Stimulated activated CD4-positive, alpha-beta T cell treated with anti-CD3 and anti-CD28 coated beads, Interleukin-12 subunit alpha, Interleukin-12 subunit beta, amount 100 ng/mL, for 4 hours (primary cell): ENCODE results near the gene CCDC134.

ENCODE experiments used
- DNase-seq: peaks from one replicate; pipeline ENCODE4 v3.0.0-alpha.2; 2020

Gene CCDC134

GRCh38 chr22:41800348-41801146 lies at the start of gene CCDC134:
Gene CCDC134, plus strand, starts transcription at chr22:41800679. Its CDS starts 8,212 bp downstream, at chr22:41808891.
- peak; percentile 89 for DNase-seq

DNA sequence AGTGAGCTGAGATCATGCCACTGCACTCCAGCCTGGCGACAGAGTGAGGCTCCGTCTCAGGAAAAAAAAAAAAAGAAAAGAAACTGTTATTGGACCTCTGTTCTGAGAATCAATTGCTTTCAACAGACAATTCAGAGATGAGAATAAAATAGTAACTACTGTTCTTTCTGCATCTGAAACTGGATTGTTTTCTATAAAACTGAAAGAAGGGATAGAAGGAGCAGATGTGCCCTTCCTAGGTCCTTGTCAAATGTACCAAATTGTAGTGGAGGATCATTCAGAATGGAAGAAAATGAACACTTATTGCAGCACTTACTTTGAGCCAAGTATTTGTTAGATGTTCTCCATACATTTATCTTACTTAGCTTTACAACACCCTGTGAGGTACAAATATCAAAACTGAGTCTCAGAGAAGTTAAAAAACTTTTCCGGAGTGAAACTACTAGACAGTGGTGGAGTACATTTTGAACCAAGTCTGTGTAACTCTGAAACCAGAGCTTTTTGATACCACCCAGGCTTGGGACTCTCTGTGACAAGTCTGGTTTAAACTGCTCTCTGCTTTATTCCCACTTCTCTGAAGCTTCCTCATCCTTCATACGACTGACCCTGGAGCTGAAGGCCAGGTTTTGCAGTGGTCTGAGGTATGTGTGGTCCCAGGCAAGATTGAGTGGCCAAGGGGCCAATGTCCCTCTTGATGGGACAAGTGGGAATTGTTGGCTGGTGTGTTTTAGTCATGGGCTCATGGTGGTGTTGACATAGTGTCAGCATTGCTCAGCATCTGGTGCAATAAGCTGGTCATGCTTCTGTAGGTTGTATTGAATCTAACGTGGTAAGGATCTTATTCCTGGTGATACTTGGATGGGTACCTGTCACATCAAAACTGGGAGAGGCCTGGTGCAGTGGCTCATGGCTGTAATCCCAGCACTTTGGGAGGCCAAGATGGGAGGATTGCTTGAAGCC lies 48.2 kb upstream of the CCDC134 start:
- DNase-seq = no peak

- no peak for DNase-seq
Measured at GRCh38 chr22:41753984-41754383, 46.5 kb upstream of the CCDC134 start.

DNA sequence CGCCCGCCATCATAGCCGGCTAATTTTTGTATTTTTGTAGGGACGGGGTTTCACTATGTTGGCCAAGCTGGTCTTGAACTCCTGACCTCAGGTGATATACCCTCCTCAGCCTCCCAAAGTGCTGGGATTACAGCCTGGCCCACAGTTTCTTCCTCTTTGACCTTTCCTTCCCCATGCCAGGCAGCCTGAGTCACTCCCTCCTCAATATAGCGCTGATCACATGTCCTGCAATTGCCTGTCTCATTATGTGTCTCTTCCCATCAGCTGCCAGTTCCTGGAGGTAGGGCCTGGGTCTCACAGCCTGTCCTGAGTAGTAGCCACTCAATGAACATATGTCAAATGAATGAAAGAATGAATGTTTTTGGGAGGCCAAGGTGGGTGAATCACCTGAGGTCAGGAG lies 43.0 kb upstream of the CCDC134 start:
- DNase-seq = no peak

DNA sequence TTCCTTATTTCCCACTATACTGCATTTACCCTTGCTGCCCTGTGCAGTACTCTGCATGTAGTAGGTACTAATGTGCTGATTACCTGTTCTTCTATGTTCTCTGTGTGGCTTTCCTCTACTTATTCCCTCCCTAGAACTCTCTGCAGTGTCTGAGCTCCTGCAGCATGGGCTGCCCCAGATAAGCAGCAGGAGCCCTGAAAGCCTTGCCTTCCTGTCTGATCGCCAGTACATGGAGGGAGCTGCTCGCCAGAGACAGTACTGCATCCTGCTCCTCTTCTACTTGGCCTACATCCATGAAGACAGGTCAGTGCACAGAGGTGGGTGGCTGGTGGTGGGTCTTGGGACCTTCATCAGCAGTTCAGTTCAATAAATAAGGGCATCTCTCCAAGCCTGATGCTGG lies 42.2 kb upstream of the CCDC134 start:
- no peak for DNase-seq

DNA sequence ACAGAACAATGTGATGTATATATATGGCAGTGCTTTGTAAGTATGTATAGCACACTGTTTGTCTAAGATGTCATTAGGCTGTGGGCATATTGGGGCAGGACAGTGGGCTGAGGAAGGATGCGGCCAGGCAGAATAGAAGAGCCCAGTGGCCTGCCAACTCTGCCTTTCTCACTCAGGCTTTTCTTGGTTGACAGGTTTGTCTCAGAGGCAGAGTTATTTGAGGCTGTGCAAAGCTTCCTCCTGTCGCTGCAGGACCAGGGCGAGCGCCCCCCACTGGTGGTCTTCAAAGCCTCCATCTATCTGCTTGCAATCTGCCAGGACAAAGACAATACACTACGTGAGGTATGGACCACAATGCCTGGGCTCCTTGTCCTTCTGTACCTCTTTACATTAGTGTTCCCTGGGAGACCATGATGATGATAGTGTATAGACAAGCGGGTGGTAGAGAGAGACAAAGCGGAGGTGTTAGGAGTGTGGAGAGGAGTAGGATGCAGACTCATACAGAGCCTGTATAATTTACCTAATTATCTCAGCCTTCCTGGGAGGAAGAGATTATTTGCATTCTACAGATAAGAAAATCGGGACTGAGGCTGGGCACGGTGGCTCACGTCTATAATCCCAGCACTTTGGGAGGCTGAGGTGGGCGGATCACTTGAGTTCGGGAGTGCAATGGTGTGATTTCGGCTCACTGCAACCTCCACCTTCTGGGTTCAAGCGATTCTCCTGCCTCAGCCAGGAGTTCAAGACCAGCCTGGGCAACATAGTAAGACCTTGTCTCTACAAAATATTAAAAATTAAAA lies 37.3 kb upstream of the CCDC134 start:
- DNase-seq = peak; percentile 6

DNA sequence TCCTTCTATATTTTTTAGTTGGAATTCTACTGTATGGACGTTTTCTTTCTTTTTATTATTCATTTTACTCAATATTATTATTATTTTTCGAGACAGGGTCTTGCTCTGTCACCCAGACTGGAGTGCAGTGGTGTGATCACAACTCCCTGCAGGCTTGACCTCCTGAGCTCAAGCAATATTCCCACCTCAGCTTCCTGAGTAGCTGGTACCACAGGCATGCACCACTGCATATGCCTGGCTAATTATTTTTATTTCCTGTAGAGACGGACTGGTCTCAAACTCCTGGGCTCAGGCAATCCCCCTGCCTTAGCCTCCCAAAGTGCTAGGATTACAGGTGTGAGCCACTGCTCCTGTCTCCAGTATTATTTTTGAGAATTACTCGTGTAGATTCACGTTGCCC lies 34.0 kb upstream of the CCDC134 start:
- DNase-seq = no peak

DNA sequence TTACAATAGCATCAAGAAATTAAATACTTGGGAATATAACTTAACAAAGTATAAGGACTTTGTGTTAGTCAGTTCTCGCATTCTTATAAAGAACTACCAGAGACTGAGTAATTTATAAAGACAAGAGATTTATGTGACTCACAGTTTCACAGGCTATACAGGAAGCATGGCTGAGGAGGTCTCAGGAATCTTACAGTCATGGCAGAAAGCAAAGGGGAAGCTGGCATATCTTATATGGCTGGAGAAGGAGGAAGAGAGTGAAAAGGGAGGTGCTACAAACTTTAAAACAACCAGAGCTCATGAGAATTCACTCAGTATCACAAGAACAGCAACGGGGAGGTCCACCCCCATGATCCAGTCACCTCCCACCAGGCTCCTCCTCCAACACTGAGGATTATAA lies 32.0 kb upstream of the CCDC134 start:
- no peak for DNase-seq

DNA sequence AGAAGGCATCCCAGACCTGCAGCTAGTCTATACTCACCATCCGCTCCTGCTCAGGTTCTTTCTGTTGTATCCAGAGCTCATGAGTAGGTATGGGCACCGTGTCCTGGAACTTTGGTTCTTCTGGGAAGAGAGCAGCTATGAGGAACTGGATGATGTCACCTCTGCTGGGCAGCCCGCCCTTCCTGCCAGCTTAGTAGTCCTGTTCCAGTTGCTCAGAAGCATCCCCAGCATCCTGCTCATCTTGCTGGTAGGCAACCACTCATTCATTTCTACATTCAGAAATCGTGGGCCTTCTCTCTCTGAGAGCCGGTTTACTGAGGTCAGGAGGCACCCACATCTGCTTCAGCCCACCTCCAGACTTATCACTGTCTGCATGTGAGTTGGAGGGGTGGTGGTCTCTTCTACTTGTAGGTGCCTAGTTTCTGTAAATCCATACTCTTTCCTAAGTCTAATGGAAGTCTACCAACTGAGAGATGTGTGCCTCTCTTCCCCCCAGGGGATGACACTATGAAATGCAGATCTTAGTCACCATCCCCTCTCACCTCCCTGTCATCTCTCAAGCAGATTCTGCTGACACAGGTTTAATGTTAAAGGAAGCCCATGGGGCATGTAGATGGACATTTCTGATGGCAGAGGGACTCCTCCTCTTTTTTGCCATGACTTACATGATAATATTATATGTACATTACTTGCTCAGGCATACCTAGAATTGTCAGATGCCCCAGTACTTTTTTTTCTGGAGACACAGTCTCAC lies 29.6 kb upstream of the CCDC134 start:
- DNase-seq = no peak

GRCh38 chr22:41772198-41772597 lies 28.3 kb upstream of the CCDC134 start:
- no peak for DNase-seq

DNA sequence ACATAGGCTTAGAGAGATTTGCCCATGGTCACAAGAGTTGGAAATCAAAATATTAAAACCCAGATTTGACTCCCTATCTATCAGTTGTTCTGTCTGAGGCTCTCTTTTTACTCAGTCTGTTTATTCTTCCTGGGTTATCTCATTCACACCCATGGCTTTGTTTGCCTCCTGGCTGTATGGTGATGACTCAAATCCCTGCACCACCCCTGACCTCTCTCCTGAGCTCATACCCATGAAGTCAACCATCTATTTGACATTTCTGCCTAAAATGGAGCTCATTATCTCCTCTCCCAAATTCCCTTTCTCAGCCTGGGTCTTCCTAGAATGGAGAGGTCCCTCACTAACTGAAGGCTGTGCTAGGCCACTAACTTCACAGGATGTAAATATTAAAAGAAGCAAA lies 27.8 kb upstream of the CCDC134 start:
- no peak for DNase-seq

GRCh38 chr22:41775338-41775737 lies 25.1 kb upstream of the CCDC134 start:
- DNase-seq = no peak

DNA sequence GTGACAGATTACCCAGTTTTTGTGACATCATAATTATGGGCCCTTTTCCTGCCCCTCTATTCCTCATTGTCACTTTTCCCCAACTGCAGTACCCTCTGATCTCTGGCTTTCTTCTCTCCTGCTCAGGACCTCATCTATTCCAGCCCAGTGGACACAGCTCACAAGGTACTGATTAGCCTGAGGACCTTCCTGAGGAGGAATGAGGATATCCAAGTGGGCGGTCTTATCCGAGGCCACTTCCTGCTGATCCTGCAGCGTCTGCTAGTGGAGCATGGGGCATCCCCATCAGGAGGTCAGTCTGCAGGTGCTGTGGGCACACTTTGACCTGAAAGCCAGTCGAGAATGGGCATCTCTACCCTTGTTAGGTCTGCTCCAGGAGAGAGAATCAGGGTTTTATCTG lies 24.5 kb upstream of the CCDC134 start:
- no peak for DNase-seq

GRCh38 chr22:41776381-41776780 lies 24.1 kb upstream of the CCDC134 start:
- no peak for DNase-seq

DNA sequence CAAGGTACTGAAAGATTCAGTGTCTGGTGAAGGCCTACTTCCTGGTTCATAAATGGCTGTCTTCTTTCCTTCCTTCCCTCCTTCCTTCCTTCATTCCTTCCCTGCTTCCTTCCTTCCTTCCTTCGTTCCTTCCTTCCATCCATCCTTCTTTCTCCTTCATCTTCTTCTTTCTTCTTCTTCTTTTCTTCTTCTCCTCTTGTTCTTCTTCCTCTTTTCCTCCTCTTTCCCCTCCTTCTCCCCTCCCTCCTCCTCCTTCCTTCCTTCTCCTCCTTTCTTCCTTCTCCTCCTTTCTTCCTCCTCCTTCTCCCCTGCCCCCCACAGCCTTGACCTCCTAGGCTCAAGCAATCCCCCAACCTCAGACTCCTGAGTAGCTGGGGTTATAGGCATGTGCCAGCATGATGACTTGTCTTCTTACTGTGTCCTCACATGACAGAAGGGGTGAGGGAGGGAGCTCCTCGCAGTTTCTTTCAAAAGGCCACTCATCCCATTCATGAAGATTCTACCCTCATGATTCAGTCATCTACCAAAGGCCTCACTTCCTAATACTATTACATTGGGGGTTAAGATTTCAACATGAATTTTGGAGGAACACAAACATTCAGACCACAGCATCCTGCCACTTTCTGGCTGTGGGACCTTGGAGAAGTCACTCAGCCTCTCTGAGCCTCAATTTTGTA lies 22.6 kb upstream of the CCDC134 start:
- no peak for DNase-seq

DNA sequence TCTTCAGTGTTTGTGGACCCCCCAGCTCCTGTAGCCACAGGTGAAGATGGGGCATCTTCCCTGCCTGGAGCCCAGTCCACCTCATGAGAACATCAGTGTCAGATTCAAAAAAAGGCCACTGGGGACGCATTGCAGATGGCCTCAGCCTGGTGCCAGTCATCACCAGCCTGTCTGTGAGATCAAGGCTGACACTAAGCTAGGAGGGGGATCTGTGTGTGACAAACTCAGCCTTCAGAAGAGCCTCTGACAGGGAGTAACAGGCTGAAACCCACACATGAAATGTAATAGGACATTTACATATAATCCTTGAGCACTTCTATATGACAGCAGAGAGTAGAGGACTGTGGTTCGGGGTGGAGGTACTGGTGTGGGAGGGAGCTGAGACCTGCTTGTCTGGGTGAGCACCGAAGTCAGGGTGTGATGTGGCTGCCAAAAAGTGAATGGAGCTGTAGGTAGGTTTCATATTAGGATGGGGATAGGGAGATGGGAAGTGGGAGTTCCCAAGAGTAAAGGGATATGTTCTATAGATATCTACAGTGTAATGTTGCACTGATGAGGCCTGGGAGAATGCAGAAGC lies 20.5 kb upstream of the CCDC134 start:
- peak; percentile 14 for DNase-seq

GRCh38 chr22:41780746-41781505 lies 19.6 kb upstream of the CCDC134 start:
- DNase-seq = peak; percentile 71

DNA sequence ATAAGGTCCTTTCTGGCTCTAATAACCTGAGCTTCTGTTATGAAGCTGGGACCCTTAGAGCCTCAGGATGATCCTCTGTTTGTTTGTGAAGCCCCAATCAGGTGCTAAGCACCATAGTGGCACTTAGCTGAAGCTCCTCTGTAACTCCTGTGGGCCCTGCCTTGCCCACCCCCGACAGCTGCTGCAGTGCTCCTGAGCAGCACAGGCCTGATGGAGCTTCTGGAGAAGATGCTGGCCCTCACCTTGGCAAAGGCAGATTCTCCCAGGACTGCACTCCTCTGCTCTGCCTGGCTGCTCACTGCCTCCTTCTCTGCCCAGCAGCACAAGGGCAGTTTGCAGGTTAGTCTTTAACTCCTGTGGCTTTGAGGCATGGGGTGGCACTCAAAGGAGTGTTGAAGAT lies 19.0 kb upstream of the CCDC134 start:
- DNase-seq = peak; percentile 3

DNA sequence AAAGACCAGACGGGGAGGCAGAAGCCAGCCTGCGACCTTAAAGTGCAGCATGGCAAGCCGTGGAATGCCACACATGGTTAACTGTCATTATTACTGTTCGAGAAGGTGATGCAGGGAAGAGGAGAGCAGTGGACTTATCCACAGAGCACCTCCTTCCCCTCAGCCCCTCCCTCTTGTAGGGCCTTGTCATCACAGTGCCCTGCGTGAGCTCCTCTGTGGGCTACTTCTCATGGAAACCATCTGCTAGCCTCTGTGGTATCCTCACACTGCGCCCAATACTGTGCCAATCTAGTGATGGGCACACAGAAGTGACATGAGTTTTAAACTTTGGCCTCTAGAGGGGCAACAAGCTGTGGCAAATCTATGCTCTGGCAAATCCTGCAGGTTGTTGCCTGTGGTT lies 18.2 kb upstream of the CCDC134 start:
- no peak for DNase-seq

DNA sequence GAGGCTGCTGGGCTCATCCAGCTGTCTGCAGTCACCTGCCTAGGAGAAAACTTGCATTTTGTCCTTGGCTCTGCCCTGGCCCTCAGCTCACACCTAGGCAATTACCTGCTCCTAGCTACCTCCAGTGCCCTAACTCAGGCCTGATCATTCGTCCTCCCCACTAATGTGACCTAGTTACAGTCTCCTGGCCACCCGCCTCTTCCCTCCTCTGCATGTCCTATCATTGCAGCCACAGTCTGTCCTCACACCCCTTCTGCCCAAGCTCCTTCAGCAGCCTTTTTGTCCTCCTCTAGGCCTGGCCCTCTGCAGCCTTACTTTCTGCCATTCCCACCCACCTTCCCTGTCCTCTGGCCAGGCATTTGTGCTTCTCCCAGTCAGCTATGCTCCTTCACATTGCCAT lies 17.7 kb upstream of the CCDC134 start:
- DNase-seq = no peak

GRCh38 chr22:41787331-41787730 lies 13.1 kb upstream of the CCDC134 start:
- DNase-seq = no peak
